Lung (tissue), 12 donors: Measurements from ENCODE around the gene RAB6A. TPM values are rescaled to one million over a fixed set of nuclear protein-coding genes. Genes with fewer than 3 reads are reported as not detected.
A peak's percentile ranks its signal among the peaks of the same experiment; 100 is the strongest.

Source experiments
- ATAC-seq: fragments of 200-7000 bp; cut with Tn5 transposase; one replicate; pipeline ENCODE4 v1.9.1; 2020; ENCODE audit warnings: moderate number of reproducible peaks; ENCODE audit not compliant: insufficient read depth, low FRiP score
- DNase-seq, 3 donors: peaks; one replicate each; pipeline ENCODE4 v3.0.0-alpha.2; 2013 to 2017
- H3K27ac ChIP-seq, 2 donors: one replicate each; pipeline ENCODE4 v1.5.1; 2013; ENCODE audit warnings: mild to moderate bottlenecking in 2 of 2, moderate library complexity in 2 of 2, control low read depth in 1 of 2, inconsistent platforms in 1 of 2, low read depth in 1 of 2, low read length in 1 of 2
- H3K27me3 ChIP-seq, 3 donors: one replicate each; pipeline ENCODE4 v1.5.1; 2013; ENCODE audit warnings: low read length in 2 of 3; ENCODE audit not compliant: control insufficient read depth in 3 of 3, insufficient read depth in 3 of 3
- H3K36me3 ChIP-seq, 4 donors: one replicate each; pipeline ENCODE4 v1.5.1; 2013; ENCODE audit warnings: low read length in 4 of 4, mild to moderate bottlenecking in 1 of 4, moderate library complexity in 1 of 4; ENCODE audit not compliant: control insufficient read depth in 4 of 4, insufficient read depth in 4 of 4
- H3K4me1 ChIP-seq, 5 donors: one replicate each; pipeline ENCODE4 v1.5.1; 2013; ENCODE audit warnings: low read length in 5 of 5, mild to moderate bottlenecking in 2 of 5, moderate library complexity in 1 of 5; ENCODE audit not compliant: control insufficient read depth in 5 of 5, insufficient read depth in 5 of 5
- H3K4me3 ChIP-seq: one replicate; pipeline ENCODE4 v1.5.1; 2013; ENCODE audit warnings: mild to moderate bottlenecking, control low read depth, moderate library complexity
- H3K9ac ChIP-seq, 2 donors: one replicate each; pipeline ENCODE4 v1.5.1; 2013; ENCODE audit warnings: low read length in 2 of 2, control low read depth in 1 of 2; ENCODE audit not compliant: insufficient read depth in 1 of 2
- H3K9me3 ChIP-seq, 4 donors: one replicate each; pipeline ENCODE4 v1.5.1; 2013; ENCODE audit warnings: low read length in 3 of 4, mild to moderate bottlenecking in 1 of 4, moderate library complexity in 1 of 4; ENCODE audit not compliant: control insufficient read depth in 4 of 4, insufficient read depth in 3 of 4
- WGBS, 2 donors: extraction: QIAGEN DNeasy Blood & Tissue Kit; methylation state at CpG; one replicate each; pipeline ENCODE4 v1.1.7; 2013; 5-methylcytosine and 5-hydroxymethylcytosine counted together
- polyA plus RNA-seq, 2 donors: library from polyadenylated mRNA; stranded (reverse); fragments of 200-250 nt; gene quantifications; one replicate each; pipeline ENCODE4 v1.2.1, GENCODE V29; 2013
- total RNA-seq, 2 donors: library from RNA; depleted of rRNA in 1 of 2; stranded (reverse); fragments of >200 nt in 1 of 2; gene quantifications; one replicate each; pipeline ENCODE4 v1.2.1, GENCODE V29; 2014 to 2021
- TF ChIP-seq, protein P1 (sequence below): IDR thresholded peaks from 2 replicates; pipeline ENCODE4 v1.5.1; 2012; ENCODE audit warnings: mild to moderate bottlenecking; ENCODE audit errors: control extremely low read depth, extremely low read depth
- donor health status: control.
- donor health status: control.
- donor health status: Bipolar disorder and iron deficiency.
- donor health status: healthy.
- donor health status: DM: yes; HTN: yes; CAD: no.

Gene RAB6A
- total and polyA plus RNA-seq, 4 donors = 45.8 to 159 (median 81.8) TPM

DNA sequence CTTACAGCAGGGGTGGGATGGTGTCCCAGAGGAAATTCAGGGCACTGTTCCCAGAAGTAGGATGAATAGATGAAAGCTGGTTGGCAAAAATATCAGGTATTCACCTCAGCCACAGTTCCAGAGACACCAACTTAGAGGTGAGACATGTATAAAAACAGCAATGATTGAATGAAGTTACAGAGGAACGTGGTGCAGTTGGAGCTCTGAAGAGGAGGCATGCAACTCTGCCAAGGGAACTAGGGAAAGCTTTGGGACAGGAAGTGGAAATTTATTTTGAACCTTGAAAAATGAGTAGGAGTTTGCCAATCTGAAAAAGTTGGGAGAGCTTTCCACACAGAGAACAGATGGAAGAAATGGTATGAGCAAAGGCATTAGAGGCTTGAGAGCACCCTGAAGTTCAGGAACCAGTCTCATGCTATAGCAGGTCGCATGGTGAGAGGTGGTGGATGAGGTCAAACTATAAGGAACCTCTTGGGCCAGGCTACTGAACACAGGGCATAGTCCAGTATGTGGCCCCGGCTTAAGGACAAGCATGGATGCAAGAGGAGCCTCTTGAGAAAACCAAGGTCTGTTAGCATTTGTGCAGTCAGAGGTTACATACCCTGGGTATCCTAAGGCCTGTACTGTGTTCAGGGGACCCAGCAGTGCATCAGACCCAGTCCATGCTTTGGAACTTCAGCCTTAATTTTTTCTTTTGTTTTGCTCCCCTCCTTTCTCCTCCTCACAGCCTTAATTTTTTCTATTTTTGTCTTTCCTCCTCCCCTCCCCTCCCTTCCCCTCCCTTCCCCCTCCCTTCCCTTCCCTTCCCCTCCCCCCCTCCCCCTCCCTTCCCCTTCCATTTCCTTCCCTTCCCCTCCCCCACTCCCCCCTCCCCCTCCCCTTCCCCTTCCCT is 97.0 kb downstream of the RAB6A start:
- TF ChIP-seq, protein P1, sequence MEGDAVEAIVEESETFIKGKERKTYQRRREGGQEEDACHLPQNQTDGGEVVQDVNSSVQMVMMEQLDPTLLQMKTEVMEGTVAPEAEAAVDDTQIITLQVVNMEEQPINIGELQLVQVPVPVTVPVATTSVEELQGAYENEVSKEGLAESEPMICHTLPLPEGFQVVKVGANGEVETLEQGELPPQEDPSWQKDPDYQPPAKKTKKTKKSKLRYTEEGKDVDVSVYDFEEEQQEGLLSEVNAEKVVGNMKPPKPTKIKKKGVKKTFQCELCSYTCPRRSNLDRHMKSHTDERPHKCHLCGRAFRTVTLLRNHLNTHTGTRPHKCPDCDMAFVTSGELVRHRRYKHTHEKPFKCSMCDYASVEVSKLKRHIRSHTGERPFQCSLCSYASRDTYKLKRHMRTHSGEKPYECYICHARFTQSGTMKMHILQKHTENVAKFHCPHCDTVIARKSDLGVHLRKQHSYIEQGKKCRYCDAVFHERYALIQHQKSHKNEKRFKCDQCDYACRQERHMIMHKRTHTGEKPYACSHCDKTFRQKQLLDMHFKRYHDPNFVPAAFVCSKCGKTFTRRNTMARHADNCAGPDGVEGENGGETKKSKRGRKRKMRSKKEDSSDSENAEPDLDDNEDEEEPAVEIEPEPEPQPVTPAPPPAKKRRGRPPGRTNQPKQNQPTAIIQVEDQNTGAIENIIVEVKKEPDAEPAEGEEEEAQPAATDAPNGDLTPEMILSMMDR = no peak
- no peak for DNase-seq
- no peak overlapping the region for H3K9ac ChIP-seq
- peaks cover 0 to 11% (median 6%) of the 10 kb centered on the region in 5 donors for H3K4me1 ChIP-seq
- H3K9me3 ChIP-seq = no peaks in the 10 kb centered on the region
- WGBS, 2 donors = 71 to 75% methylated on average over 3 of the region's 3 CpGs
- H3K27me3 ChIP-seq = no peaks in the 10 kb centered on the region
- no peaks in the 10 kb centered on the region for H3K36me3 ChIP-seq
- no peak for ATAC-seq
- no peak overlapping the region for H3K27ac ChIP-seq
- H3K4me3 ChIP-seq = no peak overlapping the region

DNA sequence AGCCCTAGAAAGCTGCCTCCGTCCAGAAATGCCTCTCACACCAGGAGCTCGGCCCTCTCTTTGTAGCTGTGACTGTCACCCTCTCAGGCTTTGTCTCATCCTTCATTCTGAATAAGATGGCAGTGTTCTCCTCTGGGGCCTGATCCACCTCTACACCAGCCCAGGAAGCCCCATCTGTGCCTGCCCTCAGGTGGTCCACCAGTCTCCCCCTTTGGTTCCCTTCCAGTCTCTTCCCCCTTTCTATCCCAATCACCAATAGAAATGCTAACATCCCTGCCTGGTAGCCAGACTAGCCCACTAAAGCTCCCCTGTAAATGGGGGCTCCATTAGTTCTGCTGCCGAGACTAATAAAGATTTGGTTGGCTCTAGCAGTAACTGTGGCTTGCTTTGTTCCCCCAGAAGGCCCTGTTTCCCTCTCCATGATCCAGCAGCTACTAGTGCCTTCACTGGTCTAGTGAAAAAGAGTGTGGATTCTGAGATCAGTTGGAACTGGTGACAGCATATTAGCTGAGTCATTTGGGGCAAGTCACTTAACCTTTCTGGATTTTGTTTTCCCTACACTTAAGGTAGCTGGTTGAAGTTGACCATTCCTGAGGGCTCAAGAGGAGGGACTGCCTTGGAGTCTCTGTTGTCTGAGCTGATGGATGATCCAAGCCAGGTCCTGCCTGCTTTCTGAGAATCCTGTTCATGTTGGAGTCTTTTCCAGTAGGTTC is 98.3 kb downstream of the RAB6A start:
- Histone ChIP-seq H3K9ac (no peak overlapping the region), H3K27me3 (no peaks in the 10 kb centered on the region), H3K9me3 (no peaks in the 10 kb centered on the region), H3K4me3 (no peak overlapping the region), H3K36me3 (no peaks in the 10 kb centered on the region), H3K27ac (no peak overlapping the region), H3K4me1 (peaks cover 0 to 11% (median 6%) of the 10 kb centered on the region in 5 donors)
- WGBS, 2 donors = 95 to 100% methylated on average over 3 of the region's 3 CpGs
- ATAC-seq = no peak
- TF ChIP-seq, protein P1 = no peak
- DNase-seq = no peak

DNA sequence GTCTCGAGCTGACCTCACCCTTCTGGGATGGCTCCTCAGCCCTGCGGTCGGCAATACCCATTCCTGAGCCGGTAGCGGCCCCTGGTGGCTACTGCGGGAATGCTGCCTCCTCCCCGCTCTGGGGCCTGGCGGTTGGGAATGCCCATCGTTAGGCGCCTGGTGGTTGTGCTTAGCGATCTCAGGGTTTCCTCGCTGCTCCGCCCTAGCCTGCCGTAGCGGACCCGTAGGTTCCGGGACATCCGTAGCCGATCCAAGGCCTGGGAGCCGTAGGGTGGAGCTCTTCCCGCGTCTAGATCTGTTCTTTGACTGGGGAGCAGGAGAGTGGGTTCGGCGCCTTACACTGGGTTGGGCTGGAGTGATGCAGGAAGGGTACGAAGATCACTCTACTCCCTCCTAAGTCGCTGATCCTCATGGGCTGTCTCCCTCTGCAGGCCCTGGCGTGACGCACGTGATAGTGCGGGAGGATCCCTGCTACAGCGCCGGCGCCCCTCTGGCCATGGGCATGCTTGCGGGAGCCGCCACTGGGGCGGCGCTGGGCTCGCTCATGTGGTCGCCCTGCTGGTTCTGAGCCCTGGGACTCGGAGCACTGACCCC is 99.7 kb downstream of the RAB6A start:
- no peaks in the 10 kb centered on the region for H3K9me3 ChIP-seq
- H3K9ac ChIP-seq = peak overlapping the region in 1 of 2 donors; percentile 27
- no peak overlapping the region for H3K4me3 ChIP-seq
- ATAC-seq = peak; percentile 94
- no peaks in the 10 kb centered on the region for H3K36me3 ChIP-seq
- no peaks in the 10 kb centered on the region for H3K27me3 ChIP-seq
- TF ChIP-seq, protein P1 = peak; percentile 99
- peaks cover 0 to 11% (median 6%) of the 10 kb centered on the region in 5 donors for H3K4me1 ChIP-seq
- DNase-seq = peak; percentile 90 to 93 (median 91)
- no peak overlapping the region for H3K27ac ChIP-seq
- 4 to 13% methylated on average over 40 of the region's 40 CpGs for WGBS, 2 donors
